T-helper 22 cell (primary cell): ENCODE data around the gene FECH.

Experiments
- DNase-seq: peaks from one replicate; pipeline ENCODE4 v3.0.0-alpha.2; 2020; ENCODE audit warnings: low read depth

Gene FECH

GRCh38 chr18:57579934-57580333 lies 6.6 kb downstream of the FECH start:
- DNase-seq: no peak

GRCh38 chr18:57576316-57576715 lies 10.2 kb downstream of the FECH start:
- DNase-seq: no peak

GRCh38 chr18:57575542-57575941 lies 11.0 kb downstream of the FECH start:
- DNase-seq: no peak

- no peak for DNase-seq
Observed at GRCh38 chr18:57574866-57575265, 11.6 kb downstream of the FECH start.

- DNase-seq: no peak
Observed at GRCh38 chr18:57570162-57570561, 16.3 kb downstream of the FECH start.

GRCh38 chr18:57569133-57569532 lies 17.4 kb downstream of the FECH start:
- no peak for DNase-seq

GRCh38 chr18:57561728-57562423 lies 24.6 kb downstream of the FECH start:
- DNase-seq: no peak

- no peak for DNase-seq
Observed at GRCh38 chr18:57561261-57561660, 25.2 kb downstream of the FECH start.

- no peak for DNase-seq
Observed at GRCh38 chr18:57559314-57559713, 27.2 kb downstream of the FECH start.

GRCh38 chr18:57555134-57555533 lies 31.4 kb downstream of the FECH start:
- DNase-seq: no peak

GRCh38 chr18:57550510-57550909 lies 36.0 kb downstream of the FECH start:
- no peak for DNase-seq

- no peak for DNase-seq
Observed at GRCh38 chr18:57547260-57547659, 39.2 kb downstream of the FECH start.

GRCh38 chr18:57544936-57545660 lies 41.4 kb downstream of the FECH start:
- DNase-seq: no peak

GRCh38 chr18:57543560-57543959 lies 42.9 kb downstream of the FECH start:
- DNase-seq: no peak

GRCh38 chr18:57542812-57543427 lies 43.6 kb downstream of the FECH start:
- DNase-seq: no peak

- no peak for DNase-seq
Observed at GRCh38 chr18:57542126-57542525, 44.4 kb downstream of the FECH start.

- DNase-seq: no peak
Observed at GRCh38 chr18:57539702-57540101, 46.8 kb downstream of the FECH start.

- DNase-seq: no peak
Observed at GRCh38 chr18:57538614-57539013, 47.9 kb downstream of the FECH start.

- no peak for DNase-seq
Observed at GRCh38 chr18:57534511-57534909, 52.0 kb downstream of the FECH start.

- no peak for DNase-seq
Observed at GRCh38 chr18:57533868-57534510, 52.5 kb downstream of the FECH start.

- no peak for DNase-seq
Observed at GRCh38 chr18:57533006-57533867, 53.3 kb downstream of the FECH start.

GRCh38 chr18:57529151-57529550 lies 57.4 kb downstream of the FECH start:
- no peak for DNase-seq
